ENCODE results near the gene MAP4K2. TPM values are rescaled to one million over a fixed set of nuclear protein-coding genes. Genes with fewer than 3 reads are reported as not detected.

MAP4K2 gene
- total and polyA plus RNA-seq, 8 donors: 2.3 to 66.9 (median 13.4) TPM

DNA sequence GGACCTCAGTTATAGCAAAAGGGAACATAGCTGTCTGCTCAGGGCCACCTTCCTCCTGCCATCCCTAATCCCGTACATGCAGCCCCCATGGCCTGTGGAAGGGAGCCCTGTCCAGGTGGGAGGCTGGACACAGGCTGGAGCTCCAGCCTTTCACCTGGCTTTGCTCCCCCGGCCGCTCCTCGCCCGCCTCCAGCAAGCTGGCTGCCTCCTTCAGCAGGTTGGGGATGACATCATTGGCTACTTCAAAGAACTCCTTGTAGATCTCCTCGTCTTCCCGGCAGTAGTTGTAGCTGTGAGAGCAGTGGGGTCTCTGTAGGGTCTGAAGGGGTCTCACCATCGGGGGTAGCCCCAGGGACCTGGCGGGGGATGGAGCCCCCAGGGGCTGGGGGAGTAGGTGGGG, 2.5 kb upstream of the MAP4K2 start:
- DNase-seq: no peak
- H3K36me3 ChIP-seq: peaks cover 10 to 45% (median 40%) of the 10 kb centered on the region in 4 donors

DNA sequence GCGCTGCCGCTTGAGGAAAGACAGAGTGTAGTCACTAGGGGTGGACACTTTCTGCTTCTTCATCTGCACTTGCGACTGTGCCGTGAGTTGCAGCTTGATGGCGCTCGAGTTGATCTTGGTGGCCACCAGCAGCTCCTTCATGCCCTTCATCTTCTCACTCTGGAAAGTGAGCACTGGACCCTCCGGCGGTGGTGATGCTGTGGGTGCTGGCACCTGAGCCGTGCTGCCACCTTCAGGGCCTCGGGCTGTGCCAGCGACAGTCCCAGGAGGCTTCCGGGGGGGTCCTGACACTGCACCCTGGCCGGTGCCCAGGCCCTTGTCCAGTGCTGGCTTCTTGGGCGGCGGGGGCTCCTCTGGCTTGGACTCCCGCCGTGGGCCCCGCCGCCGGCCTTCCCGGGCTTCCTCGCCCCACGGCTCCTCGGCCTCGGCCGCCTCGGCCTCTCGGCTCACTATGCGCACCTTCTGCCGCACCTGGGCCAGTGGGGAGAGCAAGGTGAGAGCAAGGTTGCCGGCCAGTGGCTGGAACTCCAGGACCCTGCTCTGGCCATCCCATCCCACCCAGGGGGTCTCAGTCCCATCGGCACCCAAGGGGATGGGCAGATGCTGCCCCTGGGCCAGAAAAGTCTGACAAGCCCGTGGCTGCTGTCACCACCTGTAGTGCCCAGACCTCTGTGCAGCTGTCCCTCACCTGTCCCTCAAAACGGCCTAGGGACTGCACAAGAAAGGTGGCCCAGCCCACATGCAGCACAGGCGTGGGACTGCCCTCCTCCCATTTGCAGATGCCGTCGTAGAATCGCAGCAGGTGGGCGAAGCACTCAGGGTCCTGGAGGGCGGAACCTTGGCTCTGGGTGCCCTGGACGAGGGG, 1.6 kb upstream of the MAP4K2 start:
- WGBS, 5 donors: 83 to 95% (median 92%) methylated on average over 10 to 41 of the region's 41 CpGs
- Histone ChIP-seq H3K4me1 (peaks cover 28 to 54% (median 44%) of the 10 kb centered on the region in 4 donors), H3K9me3 (no peaks in the 10 kb centered on the region), H3K4me3 (peak overlapping the region in 1 of 4 donors; percentile 73), H3K27ac (peak overlapping the region; percentile 78 to 91 (median 88)), H3K36me3 (peaks cover 10 to 54% (median 49%) of the 10 kb centered on the region in 4 donors), H3K27me3 (no peaks in the 10 kb centered on the region)
- no peak for DNase-seq
- intact Hi-C loops (cut with DNase I; ENCODE audit: low total_unique reads): no loop called here
- TF ChIP-seq POLR2AphosphoS5 (IDR thresholded peaks at IDR 0.05) (no peak), EP300 (IDR thresholded peaks at IDR 0.05) (no peak), POLR2A (IDR thresholded peaks at IDR 0.05) (no peak)
- TF ChIP-seq, protein P1, sequence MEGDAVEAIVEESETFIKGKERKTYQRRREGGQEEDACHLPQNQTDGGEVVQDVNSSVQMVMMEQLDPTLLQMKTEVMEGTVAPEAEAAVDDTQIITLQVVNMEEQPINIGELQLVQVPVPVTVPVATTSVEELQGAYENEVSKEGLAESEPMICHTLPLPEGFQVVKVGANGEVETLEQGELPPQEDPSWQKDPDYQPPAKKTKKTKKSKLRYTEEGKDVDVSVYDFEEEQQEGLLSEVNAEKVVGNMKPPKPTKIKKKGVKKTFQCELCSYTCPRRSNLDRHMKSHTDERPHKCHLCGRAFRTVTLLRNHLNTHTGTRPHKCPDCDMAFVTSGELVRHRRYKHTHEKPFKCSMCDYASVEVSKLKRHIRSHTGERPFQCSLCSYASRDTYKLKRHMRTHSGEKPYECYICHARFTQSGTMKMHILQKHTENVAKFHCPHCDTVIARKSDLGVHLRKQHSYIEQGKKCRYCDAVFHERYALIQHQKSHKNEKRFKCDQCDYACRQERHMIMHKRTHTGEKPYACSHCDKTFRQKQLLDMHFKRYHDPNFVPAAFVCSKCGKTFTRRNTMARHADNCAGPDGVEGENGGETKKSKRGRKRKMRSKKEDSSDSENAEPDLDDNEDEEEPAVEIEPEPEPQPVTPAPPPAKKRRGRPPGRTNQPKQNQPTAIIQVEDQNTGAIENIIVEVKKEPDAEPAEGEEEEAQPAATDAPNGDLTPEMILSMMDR (IDR thresholded peaks at IDR 0.05): no peak

More for the DNA sequence above, 2.5 kb upstream of the MAP4K2 start:
- Histone ChIP-seq H3K27ac (no peak overlapping the region), H3K9me3 (no peaks in the 10 kb centered on the region), H3K4me3 (no peak overlapping the region), H3K4me1 (peaks cover 31 to 59% (median 50%) of the 10 kb centered on the region in 4 donors), H3K27me3 (no peaks in the 10 kb centered on the region)
- WGBS, 5 donors: 85 to 95% (median 95%) methylated on average over 6 to 9 of the region's 9 CpGs
- intact Hi-C loops (cut with DNase I; ENCODE audit: low total_unique reads): no loop called here
- TF ChIP-seq EP300 (IDR thresholded peaks at IDR 0.05) (no peak), POLR2A (IDR thresholded peaks at IDR 0.05) (no peak), POLR2AphosphoS5 (IDR thresholded peaks at IDR 0.05) (no peak)
- TF ChIP-seq, protein P1 (IDR thresholded peaks at IDR 0.05): no peak

DNA sequence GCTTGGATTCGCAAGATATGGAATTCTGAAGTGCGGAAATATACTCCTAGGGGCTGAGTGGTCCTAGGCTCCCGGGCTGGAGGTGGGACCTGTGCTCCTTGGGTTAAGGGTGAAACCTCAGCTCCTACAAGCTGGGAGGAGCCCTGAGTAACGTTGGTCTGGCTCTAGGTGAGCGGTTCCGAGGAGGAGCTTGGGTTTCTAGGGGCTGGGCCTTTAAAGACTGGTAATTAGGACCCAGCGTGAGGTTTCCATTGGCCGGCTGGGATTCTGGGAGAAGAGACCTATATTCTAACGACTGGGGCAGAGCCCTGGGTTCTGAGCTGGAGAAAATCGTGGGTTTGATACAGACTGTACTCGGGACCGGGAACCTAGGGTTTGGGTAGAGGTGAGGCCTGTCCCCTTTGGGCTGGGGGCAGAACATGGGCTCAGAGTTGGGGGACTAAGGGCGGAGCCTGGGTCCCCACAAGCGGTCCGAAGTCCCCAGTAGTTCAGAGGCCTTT, 882 bp upstream of the MAP4K2 start:
- peak overlapping the region; percentile 58 to 73 (median 67) for H3K4me3 ChIP-seq

More for the DNA sequence above, 882 bp upstream of the MAP4K2 start:
- peak overlapping the region; percentile 78 to 91 (median 88) for H3K27ac ChIP-seq
- TF ChIP-seq POLR2A (IDR thresholded peaks at IDR 0.05) (no peak), POLR2AphosphoS5 (IDR thresholded peaks at IDR 0.05) (no peak), EP300 (IDR thresholded peaks at IDR 0.05) (no peak)
- TF ChIP-seq, protein P1 (IDR thresholded peaks at IDR 0.05): no peak
- H3K36me3 ChIP-seq: peaks cover 10 to 61% (median 56%) of the 10 kb centered on the region in 4 donors
- H3K4me1 ChIP-seq: peaks cover 24 to 47% (median 37%) of the 10 kb centered on the region in 4 donors
- no peaks in the 10 kb centered on the region for H3K9me3 ChIP-seq
- DNase-seq: no peak
- WGBS, 5 donors: 26 to 39% (median 38%) methylated on average over 12 to 15 of the region's 15 CpGs
- intact Hi-C loops (cut with DNase I; ENCODE audit: low total_unique reads): no loop called here
- H3K27me3 ChIP-seq: no peaks in the 10 kb centered on the region

All from stomach (tissue), 9 donors.